GM12878 (cell line): Measurements from ENCODE around the gene RFWD3. TPM values are rescaled to one million over a fixed set of nuclear protein-coding genes. Genes with fewer than 3 reads are reported as not detected.

Experiments
- ATAC-seq: fragments of 200-7000 bp; cut with Tn5 transposase; 3 replicates; pipeline ENCODE4 v1.9.1; 2020; ENCODE audit warnings: mild to moderate bottlenecking, moderate library complexity
- BruUV-seq: library from RNA; stranded (reverse); fragments of 400-500 nt; replicated peaks from 2 replicates; lab custom pipeline; 2021; lab: Mats Ljungman, UMichigan
- CTCF ChIA-PET: fragments of 300-600 bp; sonication (Branson Sonifier 250); formaldehyde crosslinking; extraction: SDS; loops from one replicate; lab custom pipeline; 2021; ENCODE audit warnings: inconsistent platforms; lab: Yijun Ruan, JAX
- POLR2A ChIA-PET: fragments of 350-600 bp; formaldehyde crosslinking; extraction: SDS; loops from one replicate; lab custom pipeline; 2021; ENCODE audit warnings: inconsistent platforms; lab: Charles Lee
- RAD21 ChIA-PET: fragments of 300-600 bp; sonication (Branson Sonifier 250); formaldehyde crosslinking; loops from one replicate; lab custom pipeline; 2023; ENCODE audit warnings: antibody characterized with exemption; ENCODE audit not compliant: unreplicated experiment; lab: Charles Lee
- SMC1A ChIA-PET: fragments of 300-600 bp; sonication (Branson Sonifier 250); formaldehyde crosslinking; loops from one replicate; lab custom pipeline; 2023; ENCODE audit not compliant: unreplicated experiment, uncharacterized antibody; lab: Charles Lee
- DNase-seq: peaks from one replicate; pipeline ENCODE4 v3.0.0-alpha.2; 2011; ENCODE audit warnings: low read depth, low spot score
- FAIRE-seq: peaks from 3 replicates; lab custom pipeline; 2011; peaks lifted over from hg19 to GRCh38; lab: Jason Lieb, UNC
- H2AFZ ChIP-seq: 2 replicates; pipeline ENCODE4 v1.6.0; 2011; ENCODE audit warnings: low read depth, low read length, control low read depth; ENCODE audit not compliant: control insufficient read depth
- H3K27ac ChIP-seq: 2 replicates; pipeline ENCODE4 v1.5.1; 2011; ENCODE audit warnings: control low read depth; ENCODE audit not compliant: control insufficient read depth, insufficient read depth
- H3K27me3 ChIP-seq, 2 experiments: replicated peaks in 1 of 2; 2 replicates each; pipeline versions ENCODE4 v1.6.0 to v1.6.1; 2011; ENCODE audit warnings: low read length in 1 of 2; ENCODE audit not compliant: control insufficient read depth in 2 of 2, insufficient read depth in 2 of 2
- H3K36me3 ChIP-seq, 2 experiments: 2 replicates each; pipeline ENCODE4 v1.5.1; 2011; ENCODE audit warnings: low read length in 1 of 2; ENCODE audit not compliant: control insufficient read depth in 2 of 2, insufficient read depth in 2 of 2
- H3K4me1 ChIP-seq: 2 replicates; pipeline ENCODE4 v1.6.1; 2011; ENCODE audit warnings: mild to moderate bottlenecking, low read length, moderate library complexity, mixed read lengths; ENCODE audit not compliant: control insufficient read depth, insufficient read depth
- H3K4me2 ChIP-seq: 2 replicates; pipeline ENCODE4 v1.6.0; 2011; ENCODE audit warnings: control low read depth; ENCODE audit not compliant: control insufficient read depth, insufficient read depth
- H3K4me3 ChIP-seq: fragments of 200-600 bp; sonication (generic); 2 replicates; pipeline ENCODE4 v1.5.1; 2016
- H3K79me2 ChIP-seq: 2 replicates; pipeline ENCODE4 v1.6.0; 2011; ENCODE audit warnings: low read length; ENCODE audit not compliant: control insufficient read depth, insufficient read depth
- H3K9ac ChIP-seq: 2 replicates; pipeline ENCODE4 v1.8.0; 2011; ENCODE audit warnings: low read length, control low read depth, mixed read lengths; ENCODE audit not compliant: control insufficient read depth, insufficient read depth
- H3K9me3 ChIP-seq: replicated peaks from 3 replicates; pipeline ENCODE4 v1.5.1; 2011; ENCODE audit warnings: mild to moderate bottlenecking, low read length; ENCODE audit not compliant: control insufficient read depth, insufficient read depth
- H4K20me1 ChIP-seq: 2 replicates; pipeline ENCODE4 v1.6.0; 2011; ENCODE audit not compliant: control insufficient read depth, insufficient read depth
- CBFB ChIP-seq: IDR thresholded peaks from 2 replicates; pipeline ENCODE4 v1.6.1; 2016; ENCODE audit warnings: antibody characterized with exemption, low read depth
- CREM ChIP-seq: IDR thresholded peaks from 2 replicates; pipeline ENCODE4 v1.6.1; 2014; ENCODE audit warnings: antibody characterized with exemption, low read depth
- EED ChIP-seq: sonication (generic); IDR thresholded peaks from 2 replicates; pipeline ENCODE4 v1.6.1; 2016; ENCODE audit warnings: antibody characterized with exemption, low read depth
- ESRRA ChIP-seq: IDR thresholded peaks from 2 replicates; pipeline ENCODE4 v1.6.1; 2012; ENCODE audit warnings: mild to moderate bottlenecking, low read length, improper control_type of control experiment
- FOXM1 ChIP-seq: IDR thresholded peaks from 2 replicates; pipeline ENCODE4 v1.6.1; 2012; ENCODE audit warnings: low read depth, mild to moderate bottlenecking, inconsistent platforms, low read length, moderate library complexity
- RCOR1 ChIP-seq: conservative IDR thresholded peaks from 2 replicates; pipeline ENCODE4 v1.6.1; 2012; ENCODE audit warnings: low read depth, low read length, improper control_type of control experiment
- SMARCA5 ChIP-seq: fragments of 450-650 bp; IDR thresholded peaks from 2 replicates; pipeline ENCODE4 v1.6.1; 2017; ENCODE audit warnings: mild to moderate bottlenecking
- SP1 ChIP-seq: IDR thresholded peaks from one replicate; pipeline ENCODE4 v1.6.1; 2011; ENCODE audit warnings: low read depth, low read length
- YBX1 ChIP-seq: fragments of 450-650 bp; IDR thresholded peaks from 2 replicates; pipeline ENCODE4 v1.6.1; 2016; ENCODE audit warnings: antibody characterized with exemption
- ZBTB40 ChIP-seq: fragments of 450-650 bp; IDR thresholded peaks from 2 replicates; pipeline ENCODE4 v1.6.1; 2016; ENCODE audit warnings: mild to moderate bottlenecking, moderate library complexity, borderline replicate concordance
- WGBS: methylation state at CpG from one replicate; pipeline ENCODE4 v1.1.6; 2016; ENCODE audit warnings: low lambda C conversion rate; ENCODE audit not compliant: insufficient replicate concordance, insufficient coverage; ENCODE audit errors: missing lambda C conversion rate; 5-methylcytosine and 5-hydroxymethylcytosine counted together
- in situ Hi-C: fragments of 300-500 bp; cut with MboI; formaldehyde crosslinking; loops from 9 replicates; pipeline ENCODE4 v1.14.3; 2018; ENCODE audit warnings: mixed read lengths
- intact Hi-C: fragments of 100-400 bp; cut with micrococcal nuclease; formaldehyde crosslinking; loops from one replicate; pipeline ENCODE4 v1.14.2; 2022; ENCODE audit not compliant: unreplicated experiment
- polyA plus RNA-seq, 11 experiments: library from polyadenylated mRNA; depleted of rRNA in 4 of 11; unstranded in 6 of 11; stranded (reverse) in 5 of 11; fragments of >200 nt; fragmentation: Nextera tagmentation in 4 of 11; fragmentation: Illumina TruSeq in 1 of 11; extraction: Ambion mirVana in 4 of 11; extraction: Trizol in 1 of 11; gene quantifications; 1 replicate in 1 of 11; 2 replicates in 10 of 11; pipeline versions ENCODE4 v1.2.1 to v1.2.3, GENCODE V29; 2011 to 2016; ENCODE audit warnings: inconsistent platforms in 2 of 11, missing spikeins in 2 of 11, low read depth in 1 of 11
- total RNA-seq, 4 experiments: library from RNA; depleted of rRNA in 3 of 4; stranded (reverse); fragments of >200 nt in 3 of 4; fragmentation: Illumina TruSeq in 1 of 4; extraction: Trizol in 1 of 4; gene quantifications; 2 replicates each; pipeline versions ENCODE4 v1.2.1 to v1.2.3, GENCODE V29; 2013 to 2021

RFWD3 gene
- total and polyA plus RNA-seq, 10 of the 15 experiments (the other 5 are each of a cell fraction or from before 2014, with no cell fraction given) = 10.7 to 78.5 (median 51.2) TPM

DNA sequence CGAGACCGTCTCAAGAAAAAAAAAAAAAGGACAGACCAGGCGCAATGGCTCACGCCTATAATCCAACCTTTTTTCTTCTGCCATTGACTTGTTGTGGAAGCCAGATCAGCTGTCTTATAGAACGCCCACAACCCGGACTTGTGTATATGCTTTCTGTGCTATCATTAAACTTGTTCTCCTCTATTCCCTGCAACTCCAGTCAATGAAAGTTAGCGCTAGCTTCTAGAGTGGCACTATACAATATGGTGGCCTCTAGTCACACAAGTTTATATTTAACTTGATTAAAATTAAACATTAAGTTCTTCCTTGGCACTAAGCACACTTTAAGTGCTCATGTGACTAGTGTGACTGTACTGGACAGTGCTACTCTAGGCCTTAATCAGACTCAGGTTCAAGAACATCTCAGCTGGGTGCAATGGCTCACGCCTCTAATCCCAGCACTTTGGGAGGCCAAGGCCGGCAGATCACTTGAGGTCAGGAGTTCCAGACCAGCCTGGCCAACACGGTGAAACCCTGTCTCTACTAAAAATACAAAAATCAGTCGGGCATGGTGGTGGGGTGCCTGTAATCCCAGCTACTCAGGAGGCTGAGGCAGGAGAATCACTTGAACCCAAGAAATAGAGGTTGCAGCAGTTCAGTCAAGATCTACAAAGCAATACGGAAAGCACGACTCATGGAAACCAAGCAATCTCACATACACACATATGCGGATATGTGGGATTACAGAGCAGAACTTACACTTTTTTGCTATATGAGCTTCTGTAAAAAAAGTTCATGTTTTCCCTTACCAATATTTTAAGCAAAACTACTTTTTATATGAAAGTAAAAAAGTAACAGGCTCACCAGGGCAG lies 41.0 kb downstream of the RFWD3 start:
- no TSS peak for BruUV-seq
- ChIA-PET RAD21 (no interaction called here), SMC1A (interaction anchor here (0.8 to 1.7 kb wide), 4 partner anchors 13 to 321 kb away, joined by 3 to 4 read pairs (median 4); no protein-coding TSS in a partner anchor), POLR2A (no interaction called here), CTCF (interaction anchor here (0.7 to 1.5 kb wide), 7 partner anchors 9 to 317 kb away, joined by 3 to 6 read pairs (median 3); no protein-coding TSS in a partner anchor)
- WGBS = 82% methylated on average over 11 of the region's 14 CpGs
- no peak overlapping the region for H3K9ac ChIP-seq
- H3K9me3 ChIP-seq = no peaks in the 10 kb centered on the region
- H4K20me1 ChIP-seq = no peaks in the 10 kb centered on the region; the same call in 1 of the 2 replicates
- H3K4me1 ChIP-seq = peaks cover 9% of the 10 kb centered on the region
- no peak for DNase-seq
- in situ Hi-C loops (loop anchor here (10.0 kb wide), 1 partner anchor 311 kb away; no protein-coding TSS in a partner anchor), intact Hi-C loops (no loop called here)
- no peak overlapping the region for H3K4me3 ChIP-seq
- no peaks in the 10 kb centered on the region for H3K27me3 ChIP-seq
- FAIRE-seq = no peak
- H3K27ac ChIP-seq = no peak overlapping the region
- TF ChIP-seq CBFB = no peak
- no peak for TF ChIP-seq EED
- TF ChIP-seq CREM = no peak
- no peak for TF ChIP-seq YBX1
- no peak overlapping the region for H3K4me2 ChIP-seq
- ATAC-seq = no peak
- no peak overlapping the region for H2AFZ ChIP-seq
- H3K36me3 ChIP-seq = peaks cover 27 to 35% of the 10 kb centered on the region in 2 experiments
- H3K79me2 ChIP-seq = no peaks in the 10 kb centered on the region

GRCh38 chr16:74623839-74624235 lies 42.8 kb downstream of the RFWD3 start:
- Histone ChIP-seq H3K4me1 (peaks cover 9% of the 10 kb centered on the region), H3K36me3 (peaks cover 27 to 30% of the 10 kb centered on the region in 2 experiments), H3K27ac (no peak overlapping the region), H3K4me2 (no peak overlapping the region), H3K9me3 (no peaks in the 10 kb centered on the region), H3K79me2 (no peaks in the 10 kb centered on the region), H2AFZ (no peak overlapping the region), H3K9ac (no peak overlapping the region), H3K27me3 (no peaks in the 10 kb centered on the region), H4K20me1 (no peaks in the 10 kb centered on the region; the same call in 1 of the 2 replicates), H3K4me3 (no peak overlapping the region)
- TF ChIP-seq ZBTB40 = no peak
- TF ChIP-seq SMARCA5 = no peak
- TF ChIP-seq SP1 = no peak
- TF ChIP-seq ESRRA = no peak
- no peak for TF ChIP-seq FOXM1
- no peak for TF ChIP-seq RCOR1
- ATAC-seq (no peak), DNase-seq (no peak), FAIRE-seq (no peak)
- ChIA-PET SMC1A (interaction anchor here (0.7 to 1.7 kb wide), 4 partner anchors 35 to 319 kb away, joined by 3 to 4 read pairs (median 3); no protein-coding TSS in a partner anchor), RAD21 (interaction anchor here (1.5 kb wide), 1 partner anchor 15 kb away, joined by 4 read pairs; no protein-coding TSS in a partner anchor), CTCF (interaction anchor here (0.9 to 1.4 kb wide), 3 partner anchors 67 to 315 kb away, joined by 4 to 5 read pairs (median 5); no protein-coding TSS in a partner anchor), POLR2A (no interaction called here)
- 83% methylated on average over 6 of the region's 6 CpGs for WGBS
- in situ Hi-C loops (loop anchor here (10.0 kb wide), 1 partner anchor 309 kb away; no protein-coding TSS in a partner anchor), intact Hi-C loops (loop anchor here (2.0 kb wide), 2 partner anchors 129 to 315 kb away; no protein-coding TSS in a partner anchor)
- BruUV-seq = no TSS peak
